ENCODE measurements around the gene UPB1. TPM values are rescaled to one million over a fixed set of nuclear protein-coding genes. Genes with fewer than 3 reads are reported as not detected.
"Not testable (repeated sequence)": the region's sequence is repeated elsewhere in the genome, so short reads cannot be mapped to it uniquely, and the experiment has no call there.

The UPB1 gene
- total RNA-seq, 2 experiments from 2014 or later = 0.08 TPM; not detected in 1

DNA sequence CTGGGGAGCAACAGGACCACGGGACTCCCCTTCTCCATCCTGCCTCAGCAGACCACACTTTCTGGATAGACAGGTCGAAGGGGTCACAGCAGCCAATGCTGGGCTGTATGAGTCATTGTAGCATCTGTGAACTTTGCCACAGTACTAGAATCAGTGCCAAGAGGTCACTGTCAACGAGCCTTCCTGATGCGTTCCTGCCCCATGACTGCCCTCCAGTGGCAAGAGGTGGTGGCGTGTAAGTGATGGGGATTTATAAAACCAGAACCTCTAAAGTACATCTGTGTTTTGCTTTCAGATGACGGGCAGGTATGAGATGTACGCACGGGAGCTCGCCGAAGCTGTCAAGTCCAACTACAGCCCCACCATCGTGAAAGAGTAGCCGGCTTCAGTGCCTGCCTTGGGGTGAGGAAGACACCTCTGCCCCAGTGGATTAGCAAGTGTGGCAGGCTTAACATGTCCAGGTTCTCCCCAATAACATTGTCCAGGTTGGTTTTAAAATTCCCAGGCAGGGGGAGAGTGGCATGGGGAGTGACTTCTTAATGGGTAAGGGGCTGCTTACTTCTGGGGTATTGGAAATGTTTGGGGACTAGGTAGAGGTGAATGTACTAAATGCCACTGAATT, 30.4 kb downstream of the UPB1 start:
- Mint-ChIP-seq H3K4me3 (no peak overlapping the region), H3K36me3 (no peaks in the 10 kb centered on the region), H3K27me3 (no peaks in the 10 kb centered on the region), H3K9me3 (no peaks in the 10 kb centered on the region), H3K4me1 (peaks cover 14% of the 10 kb centered on the region), H3K27ac (no peak overlapping the region)
- peak; percentile 77 for DNase-seq

DNA sequence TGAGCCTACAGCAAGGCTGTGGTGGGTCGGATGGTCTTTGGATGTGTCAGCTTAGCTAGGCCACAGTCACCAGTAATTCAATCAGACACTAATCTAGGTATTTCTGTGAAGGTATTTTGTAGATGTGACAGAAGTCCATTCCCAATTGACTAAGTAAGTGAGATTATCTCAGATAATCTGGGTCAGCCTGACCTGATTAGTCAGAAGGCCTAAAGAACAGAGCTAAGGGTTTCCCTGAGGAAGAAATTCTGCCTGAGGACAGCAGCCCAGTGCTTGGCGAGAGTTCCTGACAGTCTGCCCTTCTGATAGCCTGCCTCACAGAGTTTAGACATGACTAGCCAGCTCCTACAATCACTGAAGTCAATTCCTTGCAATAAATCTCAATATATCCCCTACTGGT, 31.1 kb downstream of the UPB1 start:
- no peak overlapping the region for H3K27ac Mint-ChIP-seq
- no peaks in the 10 kb centered on the region for H3K9me3 Mint-ChIP-seq
- no peaks in the 10 kb centered on the region for H3K27me3 Mint-ChIP-seq
- H3K4me1 Mint-ChIP-seq = peaks cover 14% of the 10 kb centered on the region
- no peaks in the 10 kb centered on the region for H3K36me3 Mint-ChIP-seq
- no peak overlapping the region for H3K4me3 Mint-ChIP-seq
- no peak for DNase-seq

DNA sequence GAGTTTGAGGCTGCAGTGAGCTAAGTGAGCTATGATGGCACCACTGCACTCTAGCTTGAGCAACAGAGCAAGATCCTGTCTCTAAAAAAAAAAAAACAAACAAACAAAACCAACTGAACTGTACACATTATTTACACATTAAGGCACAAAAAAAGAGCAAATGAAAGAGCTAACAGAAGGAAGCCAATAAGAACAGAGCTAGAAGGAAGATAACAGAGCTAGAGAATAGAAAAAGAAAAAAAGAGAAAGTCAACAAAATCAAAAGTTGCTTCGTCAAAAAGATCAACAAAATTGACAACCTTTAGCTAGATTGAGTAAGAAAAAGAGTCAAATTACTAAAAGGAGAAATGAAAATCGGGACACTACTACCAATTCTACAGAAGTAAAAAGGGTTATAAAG, 34.8 kb downstream of the UPB1 start:
- H3K36me3 Mint-ChIP-seq = no peaks in the 10 kb centered on the region
- peaks cover 7% of the 10 kb centered on the region for H3K4me1 Mint-ChIP-seq
- H3K9me3 Mint-ChIP-seq = no peaks in the 10 kb centered on the region
- no peak for DNase-seq
- no peaks in the 10 kb centered on the region for H3K27me3 Mint-ChIP-seq
- H3K27ac Mint-ChIP-seq = no peak overlapping the region
- no peak overlapping the region for H3K4me3 Mint-ChIP-seq

DNA sequence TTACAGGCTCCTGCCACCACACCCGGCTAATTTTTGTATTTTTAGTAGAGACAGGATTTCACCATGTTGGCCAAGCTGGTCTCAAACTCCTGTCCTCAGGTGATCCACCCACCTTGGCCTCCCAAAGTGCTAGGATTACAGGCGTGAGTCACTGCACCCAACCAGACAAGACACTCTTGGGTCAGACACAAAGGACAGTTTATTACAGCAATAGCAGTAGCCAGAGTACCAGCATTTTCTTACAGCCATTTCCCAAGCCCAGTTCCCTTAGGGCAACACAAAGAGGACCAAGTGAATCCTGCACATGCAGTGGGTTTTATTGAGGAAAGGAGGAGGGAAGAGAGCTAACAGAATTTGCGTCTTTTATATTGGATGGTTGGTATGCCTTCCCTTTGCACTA, 35.8 kb downstream of the UPB1 start:
- H3K9me3 Mint-ChIP-seq = not testable (repeated sequence)

DNA sequence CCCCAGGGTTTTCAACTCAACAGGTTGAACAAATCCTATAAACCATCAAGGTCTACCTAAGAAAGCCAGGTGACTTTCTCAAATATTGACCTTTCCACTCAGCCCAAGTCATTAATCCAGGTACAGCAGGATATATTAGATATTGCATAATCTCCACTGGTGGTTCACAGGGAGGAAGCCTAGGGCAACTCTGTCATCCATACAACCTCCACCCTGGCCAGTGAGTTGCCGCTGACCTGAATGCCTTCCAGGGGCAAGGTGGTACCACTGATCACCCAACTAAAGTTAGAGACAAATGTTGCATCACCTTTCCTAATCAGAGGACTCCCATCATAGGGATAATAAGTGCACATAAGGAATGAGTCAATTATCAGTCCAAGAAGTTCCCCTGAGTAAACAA, 36.9 kb downstream of the UPB1 start:
- no peak overlapping the region for H3K27ac Mint-ChIP-seq
- H3K4me3 Mint-ChIP-seq = no peak overlapping the region
- DNase-seq = no peak
- no peaks in the 10 kb centered on the region for H3K4me1 Mint-ChIP-seq
- no peaks in the 10 kb centered on the region for H3K9me3 Mint-ChIP-seq
- no peaks in the 10 kb centered on the region for H3K36me3 Mint-ChIP-seq
- no peaks in the 10 kb centered on the region for H3K27me3 Mint-ChIP-seq

More for the DNA sequence above, 35.8 kb downstream of the UPB1 start:
- not testable (repeated sequence) for H3K27ac Mint-ChIP-seq, H3K36me3 Mint-ChIP-seq, H3K4me3 Mint-ChIP-seq, H3K4me1 Mint-ChIP-seq, H3K27me3 Mint-ChIP-seq, DNase-seq

DNA sequence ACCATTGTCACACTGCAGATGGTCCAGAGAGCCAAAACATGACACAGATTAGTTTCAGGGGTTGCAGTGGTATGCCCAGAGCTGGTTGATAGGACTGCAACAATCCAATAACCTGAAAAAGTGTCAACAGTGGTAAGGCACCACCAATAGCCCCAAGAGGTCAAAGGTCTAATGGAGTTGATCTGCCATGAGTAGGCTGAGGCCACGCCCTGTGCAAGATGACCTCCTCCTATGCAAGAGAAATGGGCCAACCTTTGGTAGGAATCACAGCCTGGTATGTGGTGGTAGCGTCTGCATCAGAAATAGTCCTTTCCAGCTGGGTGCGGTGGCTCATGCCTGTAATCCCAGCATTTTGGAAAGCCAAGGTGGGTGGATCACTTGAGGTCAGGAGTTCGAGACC, 40.2 kb downstream of the UPB1 start:
- no peak overlapping the region for H3K4me3 Mint-ChIP-seq
- H3K27me3 Mint-ChIP-seq = no peaks in the 10 kb centered on the region
- no peaks in the 10 kb centered on the region for H3K36me3 Mint-ChIP-seq
- H3K9me3 Mint-ChIP-seq = no peaks in the 10 kb centered on the region
- no peak for DNase-seq
- H3K4me1 Mint-ChIP-seq = no peaks in the 10 kb centered on the region
- H3K27ac Mint-ChIP-seq = peak overlapping the region; percentile 60

DNA sequence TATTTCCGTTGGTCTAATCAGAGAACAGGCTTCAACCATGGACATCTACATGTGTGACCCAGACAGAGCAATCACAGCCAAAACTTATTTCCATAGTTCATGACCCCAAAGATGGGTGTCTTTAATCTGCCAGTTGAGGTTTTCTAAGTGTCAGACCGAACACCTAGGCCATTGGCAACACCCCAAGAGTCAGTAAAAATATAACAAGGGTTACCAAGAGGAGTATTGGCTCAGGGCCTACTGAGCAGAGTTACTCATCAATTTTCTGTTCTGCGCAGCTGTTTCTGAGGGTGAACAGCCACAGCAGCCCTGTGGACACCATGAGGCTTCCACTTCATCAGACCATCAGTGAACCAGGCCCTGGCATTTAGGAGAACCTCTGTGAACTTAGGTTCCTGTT, 41.0 kb downstream of the UPB1 start:
- Mint-ChIP-seq H3K9me3 (no peaks in the 10 kb centered on the region), H3K27me3 (no peaks in the 10 kb centered on the region), H3K4me3 (no peak overlapping the region), H3K36me3 (no peaks in the 10 kb centered on the region), H3K4me1 (no peaks in the 10 kb centered on the region), H3K27ac (no peak overlapping the region)
- no peak for DNase-seq

DNA sequence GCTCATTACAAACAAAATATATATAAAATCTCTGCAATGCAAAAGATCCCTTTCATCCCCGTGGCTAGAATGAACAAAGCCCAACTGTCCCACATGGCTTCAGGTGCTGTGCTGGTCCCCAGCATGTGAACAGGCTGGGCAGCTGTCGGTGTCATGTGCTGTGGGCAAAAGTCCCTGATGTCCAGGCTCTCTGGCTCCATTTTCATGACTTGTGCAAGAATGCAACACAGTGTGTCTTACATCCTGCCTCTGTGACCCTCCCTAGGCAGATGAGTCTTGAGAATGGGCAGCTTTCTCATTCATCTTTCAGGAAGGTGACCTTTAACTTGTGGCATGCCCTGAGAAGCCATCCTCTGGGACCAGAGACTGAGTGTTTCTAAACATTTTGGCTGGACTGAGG, 45.3 kb downstream of the UPB1 start:
- no peaks in the 10 kb centered on the region for H3K27me3 Mint-ChIP-seq
- H3K36me3 Mint-ChIP-seq = peaks cover 3% of the 10 kb centered on the region
- no peak overlapping the region for H3K27ac Mint-ChIP-seq
- H3K9me3 Mint-ChIP-seq = no peaks in the 10 kb centered on the region
- H3K4me1 Mint-ChIP-seq = no peaks in the 10 kb centered on the region
- no peak for DNase-seq
- no peak overlapping the region for H3K4me3 Mint-ChIP-seq

DNA sequence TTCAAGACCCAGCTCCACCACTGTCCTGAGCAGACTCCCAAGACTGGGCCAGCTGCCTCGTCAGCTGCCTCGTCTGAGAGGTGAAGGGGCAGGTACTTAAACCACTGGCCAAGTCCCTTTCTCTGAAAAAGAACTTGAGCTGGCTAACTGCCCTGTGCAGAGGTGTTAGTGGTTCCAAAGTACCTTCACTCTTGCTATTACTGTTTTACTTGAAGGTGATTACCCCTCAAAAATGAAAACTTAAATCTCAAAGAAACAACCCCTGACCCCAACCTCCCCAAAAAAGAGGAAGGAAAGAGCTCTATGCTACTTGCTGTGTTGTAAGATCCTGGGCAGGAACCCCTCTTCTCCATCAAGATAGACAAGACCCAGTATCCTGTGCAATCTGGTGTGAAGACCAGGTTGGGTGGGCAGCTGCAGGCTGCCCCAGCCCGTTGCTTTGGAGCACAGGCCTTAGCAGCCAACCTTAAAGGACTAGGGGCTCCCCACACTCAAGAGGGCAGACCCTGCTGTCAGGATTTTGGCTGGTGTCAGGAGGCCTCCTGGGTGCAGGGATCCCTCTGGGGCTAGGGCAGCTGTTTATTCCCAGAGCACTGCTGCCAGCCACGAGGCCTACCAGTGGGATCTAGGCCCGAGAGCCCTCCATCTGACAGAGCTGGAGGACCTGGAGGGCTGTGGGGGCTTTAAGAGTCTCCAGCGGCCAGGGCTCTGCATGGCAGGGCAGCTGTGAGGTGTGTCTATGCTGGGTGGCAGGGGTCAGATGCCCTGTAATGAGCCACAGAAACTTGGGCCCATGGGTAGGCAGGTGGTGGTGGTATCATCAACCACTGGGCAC, 46.8 kb downstream of the UPB1 start:
- no peaks in the 10 kb centered on the region for H3K4me1 Mint-ChIP-seq
- DNase-seq = no peak
- H3K36me3 Mint-ChIP-seq = peaks cover 8% of the 10 kb centered on the region
- H3K9me3 Mint-ChIP-seq = no peaks in the 10 kb centered on the region
- H3K4me3 Mint-ChIP-seq = no peak overlapping the region
- no peaks in the 10 kb centered on the region for H3K27me3 Mint-ChIP-seq
- H3K27ac Mint-ChIP-seq = no peak overlapping the region

DNA sequence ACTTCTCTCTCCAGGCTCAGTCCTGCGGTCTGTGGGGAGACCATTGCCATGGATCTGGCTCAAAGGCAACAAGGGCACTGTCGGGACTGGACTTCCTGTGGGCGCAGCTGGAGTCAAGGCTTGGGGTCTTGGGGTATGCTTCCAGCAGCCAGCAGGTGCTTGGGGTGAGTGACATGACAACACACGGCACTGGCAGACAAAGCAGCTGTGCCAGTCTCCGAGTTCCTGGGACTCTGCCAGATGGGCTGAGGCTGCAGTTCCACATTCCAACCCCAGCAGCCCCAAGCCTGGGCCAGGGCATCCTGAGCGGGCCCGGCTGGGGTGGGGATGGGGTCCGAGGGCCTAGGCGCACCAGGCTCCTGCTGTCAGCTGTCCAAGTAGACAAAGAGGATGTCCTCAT, 47.5 kb downstream of the UPB1 start:
- peaks cover 10% of the 10 kb centered on the region for H3K36me3 Mint-ChIP-seq

DNA sequence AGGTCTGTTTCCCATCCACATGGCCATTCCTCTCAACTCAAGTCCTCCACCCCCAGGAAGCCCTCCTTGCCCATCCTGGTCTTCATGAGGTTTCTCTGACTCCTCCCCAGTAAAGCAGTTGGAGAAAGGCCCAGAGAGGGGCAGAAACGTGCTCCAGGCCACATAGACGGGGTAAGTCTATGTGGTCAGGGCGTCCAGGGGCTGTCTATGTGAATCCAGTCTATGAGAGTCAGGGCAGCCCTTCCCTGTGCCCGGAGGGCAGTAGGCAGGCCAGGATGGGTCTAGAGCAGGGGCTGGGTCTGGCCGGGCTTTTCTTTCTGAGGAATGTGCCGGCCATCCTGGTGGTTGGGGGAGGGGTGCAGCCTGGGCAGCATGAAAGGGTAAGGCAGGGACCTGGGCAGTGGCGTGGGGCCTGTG, 48.1 kb downstream of the UPB1 start:
- H3K4me1 Mint-ChIP-seq = no peaks in the 10 kb centered on the region
- no peaks in the 10 kb centered on the region for H3K9me3 Mint-ChIP-seq
- H3K27ac Mint-ChIP-seq = no peak overlapping the region
- no peaks in the 10 kb centered on the region for H3K27me3 Mint-ChIP-seq
- peaks cover 10% of the 10 kb centered on the region for H3K36me3 Mint-ChIP-seq
- no peak overlapping the region for H3K4me3 Mint-ChIP-seq
- no peak for DNase-seq

More for the DNA sequence above, 47.5 kb downstream of the UPB1 start:
- Mint-ChIP-seq H3K27ac (no peak overlapping the region), H3K9me3 (no peaks in the 10 kb centered on the region), H3K4me3 (no peak overlapping the region), H3K27me3 (no peaks in the 10 kb centered on the region), H3K4me1 (no peaks in the 10 kb centered on the region)
- DNase-seq = no peak

DNA sequence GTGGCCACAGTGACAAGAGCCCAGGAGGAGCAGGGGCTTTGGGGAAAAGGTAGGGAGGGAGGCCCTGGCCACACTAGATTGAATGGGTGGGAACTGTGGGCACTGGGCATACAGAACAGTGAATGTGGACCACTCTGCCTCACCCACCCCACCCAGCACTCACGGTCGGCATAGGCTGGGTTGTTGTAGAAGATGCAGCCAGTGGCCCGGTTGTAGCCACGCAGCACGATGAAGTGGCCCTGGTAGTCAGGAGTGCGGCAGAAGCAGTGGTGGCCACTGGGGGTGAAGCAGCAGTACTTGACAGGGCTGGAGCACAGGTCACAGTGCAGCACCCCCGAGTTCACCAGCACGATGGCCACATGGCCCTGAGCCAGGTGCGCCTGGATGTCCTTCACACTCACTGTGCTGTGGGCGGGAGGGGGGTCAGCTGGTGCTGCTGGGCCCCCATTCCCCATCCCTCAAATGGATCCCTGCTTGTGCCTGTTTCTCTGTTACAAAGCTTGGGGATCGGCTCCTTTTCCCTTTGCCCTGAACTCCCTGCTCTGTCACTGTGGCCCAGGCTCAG, 48.6 kb downstream of the UPB1 start:
- Mint-ChIP-seq H3K27ac (no peak overlapping the region), H3K4me3 (no peak overlapping the region), H3K36me3 (peaks cover 10% of the 10 kb centered on the region), H3K27me3 (no peaks in the 10 kb centered on the region), H3K9me3 (no peaks in the 10 kb centered on the region), H3K4me1 (no peaks in the 10 kb centered on the region)
- DNase-seq = no peak

DNA sequence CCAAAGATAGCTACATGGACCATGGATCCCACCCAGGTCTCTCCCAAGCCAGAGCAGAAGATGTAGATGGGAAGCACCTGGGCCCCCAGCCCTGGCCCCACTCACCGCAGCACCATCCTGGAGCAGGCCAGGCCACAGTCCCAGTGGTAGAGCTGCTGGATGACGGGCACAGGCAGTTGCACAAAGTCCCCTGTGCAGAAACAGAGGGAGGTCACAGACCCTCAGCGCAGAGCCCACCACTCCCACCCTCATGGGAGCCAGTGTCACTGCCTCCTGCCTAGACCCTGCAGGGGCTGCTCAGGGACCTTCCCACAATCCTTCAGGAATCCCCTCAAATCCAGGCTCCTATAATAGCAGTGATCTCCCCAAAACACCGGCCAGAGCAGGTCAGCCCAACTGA, 53.7 kb downstream of the UPB1 start:
- no peak overlapping the region for H3K27ac Mint-ChIP-seq
- H3K4me1 Mint-ChIP-seq = peaks cover 14% of the 10 kb centered on the region
- H3K36me3 Mint-ChIP-seq = peaks cover 11% of the 10 kb centered on the region
- DNase-seq = no peak
- H3K27me3 Mint-ChIP-seq = no peaks in the 10 kb centered on the region
- no peaks in the 10 kb centered on the region for H3K9me3 Mint-ChIP-seq
- no peak overlapping the region for H3K4me3 Mint-ChIP-seq

DNA sequence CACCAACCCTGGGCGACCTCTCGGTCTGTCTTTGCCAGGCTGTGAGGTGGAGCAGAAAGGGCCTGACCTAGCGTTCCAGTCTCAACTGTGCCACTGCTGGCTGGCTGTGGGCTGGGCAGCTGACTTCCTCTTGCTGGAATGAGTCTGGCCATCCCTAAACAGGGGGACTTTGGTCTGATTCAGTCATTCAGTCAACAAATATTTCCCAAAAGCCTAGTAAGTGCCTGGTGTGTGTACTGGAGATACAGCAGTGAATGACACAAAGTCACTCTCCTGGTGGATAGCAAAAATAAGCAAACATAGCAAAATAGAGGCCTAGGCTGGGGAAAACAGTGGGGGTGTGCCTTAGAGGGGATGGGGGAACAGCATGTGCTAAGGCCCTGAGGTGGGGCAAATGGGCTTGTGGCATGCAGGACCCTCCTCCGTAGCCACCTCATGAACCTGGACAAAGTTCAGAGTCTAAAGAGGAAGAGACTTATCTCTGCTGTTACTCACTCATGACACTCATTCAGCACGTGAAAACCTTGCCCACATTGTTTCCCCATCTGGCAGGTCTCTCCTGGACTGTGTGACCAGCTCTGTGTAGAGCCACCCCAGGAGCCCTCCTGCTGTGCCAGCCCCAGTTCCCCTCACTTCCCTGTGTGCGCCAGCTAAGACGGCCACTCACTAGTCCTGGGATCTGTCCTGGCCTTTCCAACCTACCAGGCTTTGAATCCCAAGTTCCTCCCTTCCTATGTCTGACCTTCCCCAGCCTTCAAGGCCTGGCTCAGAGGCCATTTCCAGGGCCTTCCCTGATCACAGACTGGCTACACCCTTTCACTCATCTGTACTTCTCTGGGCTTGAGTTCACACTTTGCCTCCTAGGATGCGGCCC, 55.1 kb downstream of the UPB1 start:
- no peak for DNase-seq
- no peak overlapping the region for H3K27ac Mint-ChIP-seq
- H3K27me3 Mint-ChIP-seq = no peaks in the 10 kb centered on the region
- peaks cover 13% of the 10 kb centered on the region for H3K36me3 Mint-ChIP-seq
- H3K4me1 Mint-ChIP-seq = peaks cover 15% of the 10 kb centered on the region
- no peak overlapping the region for H3K4me3 Mint-ChIP-seq
- no peaks in the 10 kb centered on the region for H3K9me3 Mint-ChIP-seq

DNA sequence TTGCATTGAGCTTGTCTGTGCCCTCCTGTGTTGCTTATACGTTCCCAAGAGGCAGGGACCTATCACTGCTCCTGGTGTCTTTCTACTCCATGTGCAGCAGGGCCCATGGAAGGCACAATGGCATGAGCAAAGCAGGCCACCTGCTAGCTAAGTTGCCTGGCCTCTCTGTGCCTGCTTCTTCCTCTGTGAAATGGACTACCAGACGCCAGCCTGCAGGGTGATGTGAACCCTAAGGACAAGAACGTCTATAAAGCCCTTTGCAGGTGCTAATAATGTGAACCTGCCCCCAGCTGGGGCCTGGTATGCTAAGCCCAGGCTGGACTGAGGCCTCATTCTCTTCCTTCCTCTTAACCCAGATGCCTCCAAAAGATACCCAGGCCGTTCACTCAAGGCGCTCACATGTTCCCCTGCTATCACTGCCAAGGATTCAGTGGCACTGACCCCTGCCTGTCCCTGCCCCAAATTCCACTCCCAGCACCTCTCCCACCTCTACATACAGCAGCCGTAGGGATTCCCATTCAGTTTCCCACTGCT, 55.8 kb downstream of the UPB1 start:
- H3K27me3 Mint-ChIP-seq = no peaks in the 10 kb centered on the region
- no peak overlapping the region for H3K4me3 Mint-ChIP-seq
- peak overlapping the region; percentile 7 for H3K27ac Mint-ChIP-seq
- peaks cover 16% of the 10 kb centered on the region for H3K36me3 Mint-ChIP-seq
- H3K9me3 Mint-ChIP-seq = no peaks in the 10 kb centered on the region
- H3K4me1 Mint-ChIP-seq = peaks cover 15% of the 10 kb centered on the region
- DNase-seq = no peak
